K562 (cell line): ENCODE data around the gene GPATCH4. TPM values are rescaled to one million over a fixed set of nuclear protein-coding genes. Genes with fewer than 3 reads are reported as not detected.

Experiments
- ARNT ChIP-seq, 2 experiments: fragments of 450-650 bp; IDR thresholded peaks; 2 replicates each; pipeline ENCODE4 v1.6.1; 2016; ENCODE audit warnings: mild to moderate bottlenecking in 1 of 2
- CBFA2T3 ChIP-seq: fragments of 450-650 bp; IDR thresholded peaks from 2 replicates; pipeline ENCODE4 v1.6.1; 2017
- CC2D1A ChIP-seq: fragments of 450-650 bp; IDR thresholded peaks from 2 replicates; pipeline ENCODE4 v1.6.1; 2017; ENCODE audit warnings: mild to moderate bottlenecking
- CREB1 ChIP-seq, 2 experiments: sonication (generic) in 1 of 2; formaldehyde crosslinking in 1 of 2; IDR thresholded peaks; 2 replicates each; pipeline versions ENCODE4 v1.6.1 to v1.8.0; 2012 to 2022; ENCODE audit warnings: inconsistent platforms in 1 of 2, mild to moderate bottlenecking in 1 of 2, missing genetic modification reagents in 1 of 2, moderate library complexity in 1 of 2
- CTCFL ChIP-seq: IDR thresholded peaks from 2 replicates; pipeline ENCODE4 v1.6.1; 2011; ENCODE audit warnings: borderline replicate concordance, low read depth, mild to moderate bottlenecking, moderate library complexity, low read length; ENCODE audit not compliant: insufficient read depth, poor library complexity, severe bottlenecking
- DEAF1 ChIP-seq: fragments of 450-650 bp; formaldehyde crosslinking; IDR thresholded peaks from 2 replicates; pipeline ENCODE4 v1.4.0; 2020; ENCODE audit warnings: mild to moderate bottlenecking, moderate library complexity
- EHMT2 ChIP-seq: fragments of 450-650 bp; IDR thresholded peaks from 2 replicates; pipeline ENCODE4 v1.6.1; 2018; ENCODE audit warnings: antibody characterized with exemption
- GTF2E2 ChIP-seq: fragments of 200-800 bp; sonication (Bioruptor generic); IDR thresholded peaks from 2 replicates; pipeline ENCODE4 v1.6.1; 2016; ENCODE audit warnings: missing genetic modification characterization, missing compliant biosample characterization
- HDGF ChIP-seq: fragments of 450-650 bp; IDR thresholded peaks from 2 replicates; pipeline ENCODE4 v1.6.1; 2016
- NELFE ChIP-seq: IDR thresholded peaks from 2 replicates; pipeline ENCODE4 v1.6.1; 2011; ENCODE audit warnings: mild to moderate bottlenecking; ENCODE audit not compliant: insufficient read depth, insufficient read length
- PHF21A ChIP-seq: fragments of 450-650 bp; IDR thresholded peaks from 2 replicates; pipeline ENCODE4 v1.6.1; 2017; ENCODE audit warnings: low read depth, borderline replicate concordance
- PHF8 ChIP-seq: fragments of 200-600 bp; sonication (generic); IDR thresholded peaks from 2 replicates; pipeline ENCODE4 v1.6.1; 2012; ENCODE audit warnings: mixed run types, mild to moderate bottlenecking, inconsistent platforms, low read length, moderate library complexity, borderline replicate concordance
- SAP30 ChIP-seq: fragments of 200-600 bp; sonication (generic); IDR thresholded peaks from 2 replicates; pipeline ENCODE4 v1.6.1; 2012; ENCODE audit warnings: borderline replicate concordance, low read depth, mild to moderate bottlenecking, moderate library complexity, low read length, control low read depth, inconsistent platforms; ENCODE audit not compliant: insufficient read depth, poor library complexity, severe bottlenecking
- SMARCB1 ChIP-seq: IDR thresholded peaks from 2 replicates; pipeline ENCODE4 v1.6.1; 2011; ENCODE audit warnings: improper control_type of control experiment, low read depth; ENCODE audit not compliant: insufficient read length
- SNAPC5 ChIP-seq: fragments of 250-450 bp; sonication (Bioruptor Pico); IDR thresholded peaks from 2 replicates; pipeline ENCODE4 v1.8.0; 2021; ENCODE audit warnings: moderate library complexity, mild to moderate bottlenecking, inconsistent platforms
- TSHZ1 ChIP-seq: fragments of 250-450 bp; sonication (Bioruptor Pico); IDR thresholded peaks from 2 replicates; pipeline ENCODE4 v1.4.0; 2020; ENCODE audit warnings: mild to moderate bottlenecking, moderate library complexity
- USF2 ChIP-seq: sonication (generic); formaldehyde crosslinking; IDR thresholded peaks from 2 replicates; pipeline ENCODE4 v1.5.0; 2020; ENCODE audit warnings: missing genetic modification reagents
- ZBTB7A ChIP-seq: IDR thresholded peaks from 2 replicates; pipeline ENCODE4 v1.6.1; 2011; ENCODE audit warnings: low read depth, mild to moderate bottlenecking, low read length, moderate library complexity, borderline replicate concordance; ENCODE audit not compliant: control insufficient read depth
- ZNF3 ChIP-seq: fragments of 250-450 bp; sonication (Bioruptor Pico); IDR thresholded peaks from 2 replicates; pipeline ENCODE4 v1.5.0; 2021; ENCODE audit warnings: mild to moderate bottlenecking, moderate library complexity
- polyA plus RNA-seq, 8 experiments: library from polyadenylated mRNA; depleted of rRNA in 4 of 8; stranded (reverse) in 5 of 8; unstranded in 3 of 8; fragments of >200 nt; fragmentation: Nextera tagmentation in 2 of 8; fragmentation: Illumina TruSeq in 1 of 8; extraction: Ambion mirVana in 2 of 8; extraction: Trizol in 1 of 8; gene quantifications; 2 replicates each; pipeline versions ENCODE4 v1.2.1 to v1.2.3, GENCODE V29; 2011 to 2014; ENCODE audit warnings: inconsistent platforms in 1 of 8, missing spikeins in 1 of 8
- total RNA-seq, 7 experiments: library from RNA; depleted of rRNA in 6 of 7; stranded (reverse); fragments of >200 nt in 6 of 7; fragmentation: Illumina TruSeq in 2 of 7; extraction: Trizol in 2 of 7; gene quantifications; 2 replicates each; pipeline versions ENCODE4 v1.2.1 to v1.2.3, GENCODE V29; 2011 to 2021; ENCODE audit warnings: low replicate concordance in 1 of 7

GPATCH4 gene
- total and polyA plus RNA-seq, 9 of the 15 experiments (the other 6 are each of a cell fraction or from before 2014, with no cell fraction given): 43.7 to 105 (median 76.5) TPM

- TF ChIP-seq GTF2E2 (tag) (no peak), USF2 (CRISPR knock-in tag) (no peak), CC2D1A (no peak), EHMT2 (no peak), DEAF1 (CRISPR knock-in tag) (no peak), TSHZ1 (CRISPR knock-in tag) (no peak), CTCFL (peak; percentile 99), SMARCB1 (no peak), NELFE (no peak), SNAPC5 (CRISPR knock-in tag) (no peak), CBFA2T3 (no peak), PHF21A (no peak), PHF8 (peak; percentile 68; the same call in 1 of the 2 replicates), ZBTB7A (peak; percentile 86), CREB1 (IDR thresholded peaks at IDR 0.05) (peak; percentile 91), CREB1 (CRISPR knock-in tag; IDR thresholded peaks at IDR 0.05) (peak; percentile 85), SAP30 (no peak), ZNF3 (no peak), ARNT (IDR thresholded peaks at IDR 0.05) (no peak), HDGF (no peak)
These were observed 22.9 kb upstream of the GPATCH4 start (continued) for GRCh38 chr1:156623946-156624813.
